Keratinocyte (primary cell): Measurements from ENCODE around the gene DNAH11. TPM values are rescaled to one million over a fixed set of nuclear protein-coding genes. Genes with fewer than 3 reads are reported as not detected.

Experiments
- DNase-seq: peaks from one replicate; pipeline ENCODE4 v3.0.0-alpha.2; 2011; ENCODE audit warnings: low read depth, missing footprints, low spot score
- FAIRE-seq: peaks from 2 replicates; lab custom pipeline; 2011; peaks lifted over from hg19 to GRCh38; lab: Jason Lieb, UNC
- H2AFZ ChIP-seq: 2 replicates; pipeline ENCODE4 v1.6.0; 2012; ENCODE audit warnings: low read length, control low read depth, inconsistent platforms; ENCODE audit not compliant: control insufficient read depth
- H3K27ac ChIP-seq: 2 replicates; pipeline ENCODE4 v1.5.1; 2011; ENCODE audit warnings: low read length; ENCODE audit not compliant: control insufficient read depth, insufficient read depth
- H3K27me3 ChIP-seq: 3 replicates; pipeline ENCODE4 v1.6.0; 2011; ENCODE audit warnings: low read length; ENCODE audit not compliant: control insufficient read depth, insufficient read depth; ENCODE audit errors: extremely low read depth
- H3K36me3 ChIP-seq, 2 experiments: 2 replicates in 1 of 2; 3 replicates in 1 of 2; pipeline ENCODE4 v1.5.1; 2011; ENCODE audit warnings: low read length in 2 of 2, mild to moderate bottlenecking in 1 of 2; ENCODE audit not compliant: control insufficient read depth in 2 of 2, insufficient read depth in 2 of 2; ENCODE audit errors: extremely low read depth in 1 of 2
- H3K4me1 ChIP-seq: 3 replicates; pipeline ENCODE4 v1.5.1; 2011; ENCODE audit warnings: low read length; ENCODE audit not compliant: control insufficient read depth, insufficient read depth; ENCODE audit errors: extremely low read depth
- H3K4me2 ChIP-seq: 3 replicates; pipeline ENCODE4 v1.6.0; 2011; ENCODE audit warnings: low read depth, low read length; ENCODE audit not compliant: control insufficient read depth, insufficient read depth; ENCODE audit errors: extremely low read depth
- H3K4me3 ChIP-seq, 3 experiments: fragments of 200-600 bp in 1 of 3; sonication (generic) in 1 of 3; 2 replicates in 2 of 3; 3 replicates in 1 of 3; pipeline ENCODE4 v1.5.1; 2011 to 2016; ENCODE audit warnings: low read length in 3 of 3, mild to moderate bottlenecking in 3 of 3, control low read depth in 2 of 3, inconsistent platforms in 1 of 3, low read depth in 1 of 3, mixed read lengths in 1 of 3, mixed run types in 1 of 3, moderate library complexity in 1 of 3; ENCODE audit not compliant: control insufficient read depth in 2 of 3, insufficient read depth in 2 of 3; ENCODE audit errors: extremely low read depth in 1 of 3
- H3K79me2 ChIP-seq: 2 replicates; pipeline ENCODE4 v1.6.0; 2012; ENCODE audit warnings: low read length; ENCODE audit not compliant: control insufficient read depth, insufficient read depth
- H3K9ac ChIP-seq: 3 replicates; pipeline ENCODE4 v1.6.0; 2011; ENCODE audit warnings: low read length; ENCODE audit not compliant: control insufficient read depth, insufficient read depth; ENCODE audit errors: extremely low read depth
- H3K9me1 ChIP-seq: 3 replicates; pipeline ENCODE4 v1.6.0; 2011; ENCODE audit warnings: low read length; ENCODE audit not compliant: control insufficient read depth, insufficient read depth; ENCODE audit errors: extremely low read depth
- H3K9me3 ChIP-seq: 2 replicates; pipeline ENCODE4 v1.5.1; 2012; ENCODE audit warnings: low read depth, low read length; ENCODE audit not compliant: control insufficient read depth
- H4K20me1 ChIP-seq: 3 replicates; pipeline ENCODE4 v1.6.0; 2011; ENCODE audit warnings: low read length; ENCODE audit not compliant: control insufficient read depth, insufficient read depth; ENCODE audit errors: extremely low read depth
- EZH2 ChIP-seq: IDR thresholded peaks from one replicate; pipeline ENCODE4 v1.6.1; 2012; ENCODE audit warnings: inconsistent platforms, mild to moderate bottlenecking, low read length, moderate library complexity
- dilution Hi-C: fragments of 300-500 bp; cut with MboI; formaldehyde crosslinking; loops from one replicate; pipeline ENCODE4 v1.7.0; 2020; ENCODE audit warnings: low sequenced_read_pairs; ENCODE audit not compliant: extremely low pct_ligation_motif_present
- polyA plus RNA-seq, 5 experiments: library from polyadenylated mRNA; depleted of rRNA in 3 of 5; stranded (reverse) in 3 of 5; stranded (forward) in 1 of 5; unstranded in 1 of 5; fragments of >200 nt; gene quantifications; 1 replicate in 1 of 5; 2 replicates in 3 of 5; 3 replicates in 1 of 5; pipeline versions ENCODE4 v1.2.1 to v1.2.3, GENCODE V29; 2011 to 2012; ENCODE audit warnings: missing spikeins in 2 of 5, low read depth in 1 of 5, low replicate concordance in 1 of 5
- TF ChIP-seq, protein P1 (sequence below), 3 experiments: IDR thresholded peaks in 1 of 3; conservative IDR thresholded peaks in 1 of 3; optimal IDR thresholded peaks in 1 of 3; 2 replicates in 2 of 3; 3 replicates in 1 of 3; pipeline versions ENCODE3 to v1.5.1; 2011; ENCODE audit warnings: low read length in 3 of 3, mild to moderate bottlenecking in 3 of 3, moderate library complexity in 2 of 3, control low read depth in 1 of 3, inconsistent platforms in 1 of 3; ENCODE audit not compliant: insufficient read depth in 2 of 3; ENCODE audit errors: extremely low read depth in 1 of 3

DNAH11 gene
- polyA plus RNA-seq, 1 donor (not counting 4 experiments of a cell fraction or from before 2014, with no cell fraction given) = 0.21 TPM

DNA sequence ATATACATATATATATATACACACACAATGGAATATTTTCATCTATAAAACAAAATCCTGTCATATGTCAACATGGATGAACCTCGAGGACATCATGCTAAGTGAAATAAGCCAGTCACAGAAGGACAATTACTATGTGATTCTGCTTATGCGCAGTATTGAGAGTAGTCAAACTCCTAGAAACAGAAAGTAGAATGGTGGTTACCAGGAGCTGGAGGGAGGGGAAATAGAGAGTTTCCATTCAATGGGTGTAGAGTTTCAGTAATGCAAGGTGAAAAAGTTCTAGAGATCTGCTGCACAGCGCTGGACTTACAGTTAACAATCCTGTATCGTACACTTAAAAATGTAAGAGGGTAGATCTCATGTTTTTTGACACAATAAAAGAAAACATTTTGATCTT, 221.0 kb downstream of the DNAH11 start:
- Histone ChIP-seq H3K79me2 (no peaks in the 10 kb centered on the region), H3K27me3 (no peaks in the 10 kb centered on the region), H4K20me1 (no peaks in the 10 kb centered on the region), H3K27ac (no peak overlapping the region), H3K36me3 (no peaks in the 10 kb centered on the region), H3K4me2 (no peak overlapping the region), H3K9me3 (no peaks in the 10 kb centered on the region), H2AFZ (no peak overlapping the region), H3K4me3 (no peak overlapping the region), H3K9ac (no peak overlapping the region), H3K4me1 (no peaks in the 10 kb centered on the region), H3K9me1 (no peaks in the 10 kb centered on the region)
- no peak for TF ChIP-seq EZH2
- TF ChIP-seq, protein P1, sequence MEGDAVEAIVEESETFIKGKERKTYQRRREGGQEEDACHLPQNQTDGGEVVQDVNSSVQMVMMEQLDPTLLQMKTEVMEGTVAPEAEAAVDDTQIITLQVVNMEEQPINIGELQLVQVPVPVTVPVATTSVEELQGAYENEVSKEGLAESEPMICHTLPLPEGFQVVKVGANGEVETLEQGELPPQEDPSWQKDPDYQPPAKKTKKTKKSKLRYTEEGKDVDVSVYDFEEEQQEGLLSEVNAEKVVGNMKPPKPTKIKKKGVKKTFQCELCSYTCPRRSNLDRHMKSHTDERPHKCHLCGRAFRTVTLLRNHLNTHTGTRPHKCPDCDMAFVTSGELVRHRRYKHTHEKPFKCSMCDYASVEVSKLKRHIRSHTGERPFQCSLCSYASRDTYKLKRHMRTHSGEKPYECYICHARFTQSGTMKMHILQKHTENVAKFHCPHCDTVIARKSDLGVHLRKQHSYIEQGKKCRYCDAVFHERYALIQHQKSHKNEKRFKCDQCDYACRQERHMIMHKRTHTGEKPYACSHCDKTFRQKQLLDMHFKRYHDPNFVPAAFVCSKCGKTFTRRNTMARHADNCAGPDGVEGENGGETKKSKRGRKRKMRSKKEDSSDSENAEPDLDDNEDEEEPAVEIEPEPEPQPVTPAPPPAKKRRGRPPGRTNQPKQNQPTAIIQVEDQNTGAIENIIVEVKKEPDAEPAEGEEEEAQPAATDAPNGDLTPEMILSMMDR (optimal IDR thresholded peaks at IDR 0.05 in 1 of 3, IDR thresholded peaks at IDR 0.05 in 1 of 3, conservative IDR thresholded peaks at IDR 0.05 in 1 of 3; ENCODE audit: extremely low read depth in 1 of 3, insufficient read depth in 2 of 3, low read length in 3 of 3) = no peak
- FAIRE-seq = no peak
- DNase-seq = no peak
- dilution Hi-C loops = no loop called here

DNA sequence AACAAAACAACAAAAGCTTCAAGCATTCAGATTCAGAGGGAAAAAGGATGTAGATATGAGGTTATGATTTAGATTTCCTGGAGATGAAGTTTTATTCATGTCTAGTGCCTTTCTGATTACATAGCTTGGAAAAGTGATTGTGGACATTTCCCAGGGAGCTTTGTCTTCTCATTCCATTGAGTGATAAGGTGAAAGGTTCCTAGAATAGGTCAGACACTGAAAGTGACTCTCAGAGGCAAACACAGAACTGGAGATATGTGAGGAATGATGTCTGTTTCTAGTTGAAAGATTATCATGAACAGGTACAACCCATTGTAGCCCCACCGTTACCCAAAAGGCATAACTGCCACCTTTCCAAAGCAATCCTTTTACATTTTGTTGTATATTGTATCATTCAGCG, 223.4 kb downstream of the DNAH11 start:
- H3K9me3 ChIP-seq = no peaks in the 10 kb centered on the region

More for the DNA sequence above, 223.4 kb downstream of the DNAH11 start:
- FAIRE-seq (no peak), DNase-seq (no peak)
- Histone ChIP-seq H2AFZ (no peak overlapping the region), H3K9me1 (no peaks in the 10 kb centered on the region), H3K9ac (no peak overlapping the region), H3K79me2 (no peaks in the 10 kb centered on the region), H3K4me3 (no peak overlapping the region), H4K20me1 (no peaks in the 10 kb centered on the region), H3K4me2 (no peak overlapping the region), H3K36me3 (no peaks in the 10 kb centered on the region), H3K27me3 (no peaks in the 10 kb centered on the region), H3K4me1 (no peaks in the 10 kb centered on the region), H3K27ac (no peak overlapping the region)
- dilution Hi-C loops = no loop called here
- TF ChIP-seq EZH2 = no peak
- TF ChIP-seq, protein P1 (optimal IDR thresholded peaks at IDR 0.05 in 1 of 3, IDR thresholded peaks at IDR 0.05 in 1 of 3, conservative IDR thresholded peaks at IDR 0.05 in 1 of 3; ENCODE audit: extremely low read depth in 1 of 3, insufficient read depth in 2 of 3, low read length in 3 of 3) = no peak
